Motor neuron (in vitro differentiated cells): Measurements from ENCODE around the gene SIPA1L2. TPM values are rescaled to one million over a fixed set of nuclear protein-coding genes. Genes with fewer than 3 reads are reported as not detected.
A peak's percentile ranks its signal among the peaks of the same experiment; 100 is the strongest.

ENCODE experiments used
- ATAC-seq, 8 experiments: fragments of 200-7000 bp; cut with Tn5 transposase; replicated peaks in 6 of 8; 2 replicates each; pipeline ENCODE4 v1.8.0; 2021; ENCODE audit warnings: mild to moderate bottlenecking in 8 of 8, moderate library complexity in 8 of 8
- H3K27ac ChIP-seq, 2 donors: fragments of 250-450 bp; sonication (Bioruptor Pico); 2 replicates each; pipeline ENCODE4 v1.9.0; 2021; ENCODE audit warnings: antibody characterized with exemption in 2 of 2, mild to moderate bottlenecking in 2 of 2, moderate library complexity in 1 of 2
- H3K4me1 ChIP-seq, 2 donors: fragments of 250-450 bp; sonication (Bioruptor Pico); replicated peaks in 1 of 2; 2 replicates each; pipeline ENCODE4 v1.6.1; 2021; ENCODE audit warnings: antibody characterized with exemption in 2 of 2, mild to moderate bottlenecking in 2 of 2, moderate library complexity in 1 of 2
- H3K4me3 ChIP-seq, 5 donors: fragments of 250-450 bp; sonication (Bioruptor Pico); 2 replicates each; pipeline ENCODE4 v1.9.0; 2021; ENCODE audit warnings: antibody characterized with exemption in 5 of 5, mild to moderate bottlenecking in 5 of 5, moderate library complexity in 4 of 5
- WGBS, 10 experiments: fragments of 450-650 bp; shearing (Covaris generic); methylation state at CpG; one replicate each; pipeline ENCODE4 v1.0.0; 2022; 5-methylcytosine and 5-hydroxymethylcytosine counted together
- in situ Hi-C, 9 experiments: fragments of 400-800 bp; cut with MboI; loops; one replicate each; pipeline ENCODE4 v1.15.0; 2021; ENCODE audit warnings: low sequenced_read_pairs in 9 of 9, low pct_unique_long_range_greater_than_20kb in 2 of 9; ENCODE audit not compliant: unreplicated experiment in 9 of 9
- total RNA-seq, 8 experiments: library from RNA; unstranded; fragments of 300-600 nt; gene quantifications; 2 replicates each; pipeline versions ENCODE4 v1.2.3 to v1.2.4, GENCODE V29; 2022

The SIPA1L2 gene
- total RNA-seq, 8 experiments from 2014 or later, result 14.3 to 86.1 (median 32.9) TPM

GRCh38 chr1:232658386-232658785 lies 28.5 kb upstream of the SIPA1L2 start:
- in situ Hi-C loops, result no loop called here
- Histone ChIP-seq H3K4me1 (peaks cover 4 to 31% of the 10 kb centered on the region in 2 donors), H3K27ac (no peak overlapping the region), H3K4me3 (no peak overlapping the region)
- no peak for ATAC-seq
- 33 to 94% (median 77%) methylated on average over 1 to 2 of the region's 2 CpGs; no CpG with 5 or more reads in 2 of the 10 experiments for WGBS, 10 experiments

GRCh38 chr1:232657426-232658005 lies 27.6 kb upstream of the SIPA1L2 start:
- ATAC-seq, result peak in 1 of 8 experiments; percentile 21
- H3K27ac ChIP-seq, result no peak overlapping the region
- H3K4me1 ChIP-seq, result peaks cover 4 to 31% of the 10 kb centered on the region in 2 donors
- no peak overlapping the region for H3K4me3 ChIP-seq
- 40 to 89% (median 69%) methylated on average over 1 to 3 of the region's 3 CpGs; no CpG with 5 or more reads in 2 of the 10 experiments for WGBS, 10 experiments
- in situ Hi-C loops, result no loop called here

- H3K27ac ChIP-seq, result no peak overlapping the region
- no peak overlapping the region for H3K4me3 ChIP-seq
- in situ Hi-C loops, result no loop called here
- H3K4me1 ChIP-seq, result peaks cover 4 to 21% of the 10 kb centered on the region in 2 donors
- no peak for ATAC-seq
- 55 to 100% (median 84%) methylated on average over 1 to 4 of the region's 4 CpGs for WGBS, 10 experiments
Measured at GRCh38 chr1:232655746-232656085, 25.8 kb upstream of the SIPA1L2 start.

- in situ Hi-C loops, result no loop called here
- no peak overlapping the region for H3K27ac ChIP-seq
- peaks cover 4 to 21% of the 10 kb centered on the region in 2 donors for H3K4me1 ChIP-seq
- 67 to 100% (median 83%) methylated on average over 1 to 5 of the region's 5 CpGs; no CpG with 5 or more reads in 4 of the 10 experiments for WGBS, 10 experiments
- no peak overlapping the region for H3K4me3 ChIP-seq
- peak in 1 of 8 experiments; percentile 24 for ATAC-seq
Measured at GRCh38 chr1:232655028-232655745, 25.3 kb upstream of the SIPA1L2 start.

GRCh38 chr1:232653789-232654188 lies 23.9 kb upstream of the SIPA1L2 start:
- in situ Hi-C loops, result no loop called here
- Histone ChIP-seq H3K27ac (no peak overlapping the region), H3K4me1 (peaks cover 4 to 21% of the 10 kb centered on the region in 2 donors), H3K4me3 (no peak overlapping the region)
- WGBS, 10 experiments, result 0 to 100% (median 86%) methylated on average over 1 to 3 of the region's 3 CpGs
- peak in 2 of 8 experiments; percentile 18 to 33 for ATAC-seq

- Histone ChIP-seq H3K4me1 (peaks cover 2 to 4% of the 10 kb centered on the region in 2 donors), H3K27ac (no peak overlapping the region), H3K4me3 (no peak overlapping the region)
- 33 to 100% (median 63%) methylated on average over 1 of the region's 1 CpG; no CpG with 5 or more reads in 1 of the 10 experiments for WGBS, 10 experiments
- in situ Hi-C loops, result no loop called here
- ATAC-seq, result no peak
Measured at GRCh38 chr1:232650845-232651244, 20.9 kb upstream of the SIPA1L2 start.

- WGBS, 10 experiments, result 25 to 83% (median 54%) methylated on average over 1 to 2 of the region's 2 CpGs; no CpG with 5 or more reads in 3 of the 10 experiments
- no peak overlapping the region for H3K4me3 ChIP-seq
- in situ Hi-C loops, result no loop called here
- no peak for ATAC-seq
- H3K27ac ChIP-seq, result no peak overlapping the region
- H3K4me1 ChIP-seq, result peaks cover 2 to 4% of the 10 kb centered on the region in 2 donors
Measured at GRCh38 chr1:232650418-232650817, 20.5 kb upstream of the SIPA1L2 start.

GRCh38 chr1:232648316-232648715 lies 18.4 kb upstream of the SIPA1L2 start:
- 30 to 100% (median 83%) methylated on average over 1 to 3 of the region's 3 CpGs; no CpG with 5 or more reads in 4 of the 10 experiments for WGBS, 10 experiments
- in situ Hi-C loops, result loop anchor here in 8 of 9 experiments (25.0 kb wide), 5 partner anchors 289 to 1286 kb away; partner anchors contain the start of gene NTPCR (in 4 of the 8)
- peaks cover 0 to 2% of the 10 kb centered on the region in 2 donors for H3K4me1 ChIP-seq
- ATAC-seq, result peak in 2 of 8 experiments; percentile 77 to 78
- H3K27ac ChIP-seq, result no peak overlapping the region
- H3K4me3 ChIP-seq, result no peak overlapping the region

GRCh38 chr1:232644209-232644608 lies 14.3 kb upstream of the SIPA1L2 start:
- Histone ChIP-seq H3K4me1 (peaks cover 9 to 12% of the 10 kb centered on the region in 2 donors), H3K27ac (no peak overlapping the region), H3K4me3 (no peak overlapping the region)
- no peak for ATAC-seq
- WGBS, 10 experiments, result 8 to 100% (median 93%) methylated on average over 1 of the region's 1 CpG; no CpG with 5 or more reads in 3 of the 10 experiments
- in situ Hi-C loops, result loop anchor here in 8 of 9 experiments (25.0 kb wide), 5 partner anchors 293 to 1282 kb away; partner anchors contain the start of gene NTPCR (in 4 of the 8)

- Histone ChIP-seq H3K27ac (no peak overlapping the region), H3K4me1 (peaks cover 9 to 12% of the 10 kb centered on the region in 2 donors), H3K4me3 (no peak overlapping the region)
- in situ Hi-C loops, result loop anchor here in 8 of 9 experiments (25.0 kb wide), 5 partner anchors 294 to 1281 kb away; partner anchors contain the start of gene NTPCR (in 4 of the 8)
- ATAC-seq, result no peak
Measured at GRCh38 chr1:232643251-232643650, 13.3 kb upstream of the SIPA1L2 start.

- H3K4me1 ChIP-seq, result peaks cover 9 to 12% of the 10 kb centered on the region in 2 donors
- no peak overlapping the region for H3K4me3 ChIP-seq
- WGBS, 10 experiments, result 73 to 100% (median 89%) methylated on average over 2 to 6 of the region's 6 CpGs; no CpG with 5 or more reads in 3 of the 10 experiments
- no peak for ATAC-seq
- in situ Hi-C loops, result loop anchor here in 8 of 9 experiments (25.0 kb wide), 5 partner anchors 296 to 1279 kb away; partner anchors contain the start of gene NTPCR (in 4 of the 8)
- no peak overlapping the region for H3K27ac ChIP-seq
Measured at GRCh38 chr1:232641507-232641906, 11.6 kb upstream of the SIPA1L2 start.

- Histone ChIP-seq H3K4me1 (peaks cover 2% of the 10 kb centered on the region in 2 donors), H3K4me3 (no peak overlapping the region), H3K27ac (no peak overlapping the region)
- ATAC-seq, result no peak
- 0 to 97% (median 89%) methylated on average over 1 to 2 of the region's 2 CpGs for WGBS, 10 experiments
- in situ Hi-C loops, result loop anchor here (10.0 to 25.0 kb wide), 8 partner anchors 301 to 1274 kb away; partner anchors contain the start of gene NTPCR (in 4 of the 9)
Measured at GRCh38 chr1:232636799-232637198, 6.9 kb upstream of the SIPA1L2 start.

GRCh38 chr1:232635778-232636356 lies 5.9 kb upstream of the SIPA1L2 start:
- WGBS, 10 experiments, result 0 to 14% (median 0%) methylated on average over 2 to 3 of the region's 3 CpGs; no CpG with 5 or more reads in 1 of the 10 experiments
- H3K4me1 ChIP-seq, result peaks cover 0 to 2% of the 10 kb centered on the region in 2 donors
- no peak overlapping the region for H3K4me3 ChIP-seq
- no peak overlapping the region for H3K27ac ChIP-seq
- peak; percentile 70 to 91 (median 83) for ATAC-seq
- in situ Hi-C loops, result loop anchor here (10.0 to 25.0 kb wide), 8 partner anchors 301 to 1274 kb away; partner anchors contain the start of gene NTPCR (in 4 of the 9)
